ENCODE measurements around the gene IRGQ. TPM values are rescaled to one million over a fixed set of nuclear protein-coding genes. Genes with fewer than 3 reads are reported as not detected.

The IRGQ gene
- total RNA-seq, 2 experiments from 2014 or later = 28.9 to 29.8 TPM

DNA sequence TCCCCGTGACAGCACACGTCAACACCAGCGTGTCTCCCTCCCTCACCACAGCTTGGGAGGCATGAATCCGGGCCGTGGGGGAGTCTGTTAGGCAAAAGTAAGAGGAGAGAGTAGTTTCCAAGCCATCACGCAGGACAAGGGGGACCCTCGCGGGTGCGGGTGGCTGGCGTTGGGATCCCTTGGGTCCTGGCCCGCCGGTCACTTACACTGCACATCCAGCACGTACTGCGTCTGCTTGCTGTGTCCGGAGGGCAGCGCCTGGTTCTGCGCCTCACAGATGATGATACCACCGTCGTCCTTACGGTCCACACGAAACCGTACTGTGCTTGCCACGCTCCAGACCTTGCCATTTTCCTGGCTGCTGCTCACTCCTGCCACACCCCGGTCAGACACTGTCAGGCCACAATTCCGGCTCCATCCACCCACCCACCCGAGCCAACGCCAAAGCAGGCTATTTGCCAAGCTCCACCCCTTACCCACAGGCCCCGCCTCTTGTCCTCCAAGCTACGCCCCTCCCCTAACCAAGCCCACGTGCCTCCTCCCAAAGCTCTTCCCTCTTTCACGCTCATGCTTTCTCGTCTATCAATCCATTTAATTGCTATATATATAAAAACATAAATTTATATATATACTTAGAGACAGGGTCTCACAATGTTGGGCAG, 30.1 kb upstream of the IRGQ start:
- peaks cover 27% of the 10 kb centered on the region for H3K4me1 Mint-ChIP-seq (ENCODE audit: low read depth)
- Histone ChIP-seq H3K4me3 (ENCODE audit: low read length) (no peak overlapping the region), H3K36me3 (ENCODE audit: insufficient read depth, low read length) (no peaks in the 10 kb centered on the region), H3K27me3 (ENCODE audit: control insufficient read depth in 1 of 2, insufficient read depth in 2 of 2, low read length in 2 of 2) (peaks cover 0 to 6% of the 10 kb centered on the region in 2 experiments), H3K27ac (ENCODE audit: low read depth in 1 of 2, low read length in 2 of 2) (no peak overlapping the region), H3K4me1 (ENCODE audit: insufficient read depth, low read length) (peaks cover 18% of the 10 kb centered on the region), H3K9me3 (ENCODE audit: control insufficient read depth in 1 of 2, insufficient read depth in 1 of 2, low read length in 2 of 2) (peaks cover 0 to 4% of the 10 kb centered on the region in 2 experiments)
- intact Hi-C loops (cut with DNase I, micrococcal nuclease) = loop anchor here in 1 of 2 experiments (1.0 kb wide), 1 partner anchor 71 kb away; no protein-coding TSS in a partner anchor
- TF ChIP-seq, protein P1, sequence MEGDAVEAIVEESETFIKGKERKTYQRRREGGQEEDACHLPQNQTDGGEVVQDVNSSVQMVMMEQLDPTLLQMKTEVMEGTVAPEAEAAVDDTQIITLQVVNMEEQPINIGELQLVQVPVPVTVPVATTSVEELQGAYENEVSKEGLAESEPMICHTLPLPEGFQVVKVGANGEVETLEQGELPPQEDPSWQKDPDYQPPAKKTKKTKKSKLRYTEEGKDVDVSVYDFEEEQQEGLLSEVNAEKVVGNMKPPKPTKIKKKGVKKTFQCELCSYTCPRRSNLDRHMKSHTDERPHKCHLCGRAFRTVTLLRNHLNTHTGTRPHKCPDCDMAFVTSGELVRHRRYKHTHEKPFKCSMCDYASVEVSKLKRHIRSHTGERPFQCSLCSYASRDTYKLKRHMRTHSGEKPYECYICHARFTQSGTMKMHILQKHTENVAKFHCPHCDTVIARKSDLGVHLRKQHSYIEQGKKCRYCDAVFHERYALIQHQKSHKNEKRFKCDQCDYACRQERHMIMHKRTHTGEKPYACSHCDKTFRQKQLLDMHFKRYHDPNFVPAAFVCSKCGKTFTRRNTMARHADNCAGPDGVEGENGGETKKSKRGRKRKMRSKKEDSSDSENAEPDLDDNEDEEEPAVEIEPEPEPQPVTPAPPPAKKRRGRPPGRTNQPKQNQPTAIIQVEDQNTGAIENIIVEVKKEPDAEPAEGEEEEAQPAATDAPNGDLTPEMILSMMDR (IDR thresholded peaks at IDR 0.05) = no peak
- ATAC-seq (ENCODE audit: poor library complexity) (no peak), DNase-seq (peak in 3 of 14 experiments; percentile 22 to 51 (median 35))
- no peak overlapping the region for H3K4me3 Mint-ChIP-seq
- no peak overlapping the region for H3K27ac Mint-ChIP-seq
- H3K36me3 Mint-ChIP-seq (ENCODE audit: low read depth) = no peaks in the 10 kb centered on the region
- H3K27me3 Mint-ChIP-seq = peaks cover 7% of the 10 kb centered on the region
- H3K9me3 Mint-ChIP-seq = no peaks in the 10 kb centered on the region
- POLR2A ChIA-PET = interaction anchor here (0.8 to 1.2 kb wide), 2 partner anchors 42 to 128 kb away, joined by 3 to 5 read pairs; no protein-coding TSS in a partner anchor
- CTCF ChIA-PET = interaction anchor here (1.3 kb wide), 1 partner anchor 71 kb away, joined by 4 read pairs; no protein-coding TSS in a partner anchor

- CTCF ChIA-PET = interaction anchor here (0.6 kb wide), 1 partner anchor 30 kb away, joined by 4 read pairs; no protein-coding TSS in a partner anchor
- DNase-seq = peak; percentile 72 to 93 (median 86)
- H3K27ac Mint-ChIP-seq = peak overlapping the region; percentile 51
Observed at GRCh38 chr19:43624933-43625332, 29.0 kb upstream of the IRGQ start.

GRCh38 chr19:43623889-43624670, 28.1 kb upstream of the IRGQ start:
- H3K4me3 Mint-ChIP-seq = peak overlapping the region; percentile 67
- no peaks in the 10 kb centered on the region for H3K9me3 Mint-ChIP-seq
- H3K27ac ChIP-seq (ENCODE audit: low read depth in 1 of 2, low read length in 2 of 2) = no peak overlapping the region
- peak in 2 of 14 experiments; percentile 18 to 45 for DNase-seq
- peaks cover 31% of the 10 kb centered on the region for H3K4me1 ChIP-seq (ENCODE audit: insufficient read depth, low read length)
- H3K27me3 Mint-ChIP-seq = peaks cover 7% of the 10 kb centered on the region
- intact Hi-C loops (cut with DNase I, micrococcal nuclease) = no loop called here
- H3K4me1 Mint-ChIP-seq (ENCODE audit: low read depth) = peaks cover 45% of the 10 kb centered on the region
- TF ChIP-seq, protein P1 (IDR thresholded peaks at IDR 0.05) = no peak
- H3K27me3 ChIP-seq (ENCODE audit: control insufficient read depth in 1 of 2, insufficient read depth in 2 of 2, low read length in 2 of 2) = peaks cover 0 to 6% of the 10 kb centered on the region in 2 experiments
- CTCF ChIA-PET = no interaction called here
- H3K27ac Mint-ChIP-seq = peak overlapping the region; percentile 51
- peaks cover 0 to 4% of the 10 kb centered on the region in 2 experiments for H3K9me3 ChIP-seq (ENCODE audit: control insufficient read depth in 1 of 2, insufficient read depth in 1 of 2, low read length in 2 of 2)
- POLR2A ChIA-PET = no interaction called here
- H3K4me3 ChIP-seq (ENCODE audit: low read length) = no peak overlapping the region
- H3K36me3 ChIP-seq (ENCODE audit: insufficient read depth, low read length) = no peaks in the 10 kb centered on the region
- ATAC-seq (ENCODE audit: poor library complexity) = no peak
- H3K36me3 Mint-ChIP-seq (ENCODE audit: low read depth) = peaks cover 5% of the 10 kb centered on the region

More at GRCh38 chr19:43624933-43625332, 29.0 kb upstream of the IRGQ start:
- ATAC-seq (ENCODE audit: poor library complexity) = peak; percentile 93
- H3K9me3 ChIP-seq (ENCODE audit: control insufficient read depth in 1 of 2, insufficient read depth in 1 of 2, low read length in 2 of 2) = peaks cover 0 to 4% of the 10 kb centered on the region in 2 experiments
- intact Hi-C loops (cut with DNase I, micrococcal nuclease) = loop anchor here in 1 of 2 experiments (1.0 kb wide), 1 partner anchor 70 kb away; no protein-coding TSS in a partner anchor
- no peaks in the 10 kb centered on the region for H3K36me3 Mint-ChIP-seq (ENCODE audit: low read depth)
- peaks cover 0 to 6% of the 10 kb centered on the region in 2 experiments for H3K27me3 ChIP-seq (ENCODE audit: control insufficient read depth in 1 of 2, insufficient read depth in 2 of 2, low read length in 2 of 2)
- H3K9me3 Mint-ChIP-seq = no peaks in the 10 kb centered on the region
- no peaks in the 10 kb centered on the region for H3K36me3 ChIP-seq (ENCODE audit: insufficient read depth, low read length)
- no peak overlapping the region for H3K4me3 ChIP-seq (ENCODE audit: low read length)
- peak overlapping the region; percentile 60 for H3K4me3 Mint-ChIP-seq
- peaks cover 37% of the 10 kb centered on the region for H3K4me1 Mint-ChIP-seq (ENCODE audit: low read depth)
- TF ChIP-seq, protein P1 (IDR thresholded peaks at IDR 0.05) = peak; percentile 52
- H3K27ac ChIP-seq (ENCODE audit: low read depth in 1 of 2, low read length in 2 of 2) = no peak overlapping the region
- POLR2A ChIA-PET = no interaction called here
- H3K4me1 ChIP-seq (ENCODE audit: insufficient read depth, low read length) = peaks cover 27% of the 10 kb centered on the region
- H3K27me3 Mint-ChIP-seq = peaks cover 7% of the 10 kb centered on the region

All from CD4-positive, alpha-beta T cell (primary cell).